Hypothalamus (tissue), 51 donors: ENCODE data around the gene ZER1.
"Not testable (repeated sequence)": the region's sequence is repeated elsewhere in the genome, so short reads cannot be mapped to it uniquely, and the experiment has no call there.

Experiments
- DNase-seq, 51 donors: peaks; one replicate each; lab custom pipeline; 2025; lab: John Stamatoyannopoulos, UW

Gene ZER1

GRCh38 chr9:128699096-128699795 lies 72.5 kb downstream of the ZER1 start:
- not testable (repeated sequence) for DNase-seq

- DNase-seq, result no peak
Measured at GRCh38 chr9:128696923-128697707, 74.6 kb downstream of the ZER1 start.

- no peak for DNase-seq
Measured at GRCh38 chr9:128694344-128694743, 77.4 kb downstream of the ZER1 start.

GRCh38 chr9:128693738-128694137 lies 78.0 kb downstream of the ZER1 start:
- not testable (repeated sequence) for DNase-seq

GRCh38 chr9:128690684-128691034 lies 81.1 kb downstream of the ZER1 start:
- no peak for DNase-seq

- DNase-seq, result peak in 29 of 51 donors; percentile 9 to 55 (median 28)
Measured at GRCh38 chr9:128689820-128690683, 81.7 kb downstream of the ZER1 start.

- peak in 33 of 51 donors; percentile 27 to 82 (median 66) for DNase-seq
Measured at GRCh38 chr9:128689293-128689774, 82.4 kb downstream of the ZER1 start.

- DNase-seq, result peak; percentile 33 to 96 (median 84)
Measured at GRCh38 chr9:128688501-128689292, 83.0 kb downstream of the ZER1 start, which contains the start of gene SET. TSS of gene SET (plus strand) at chr9:128689222. CDS start at chr9:128689583, 361 bp downstream.

- DNase-seq, result no peak
Measured at GRCh38 chr9:128687453-128687852, 84.3 kb downstream of the ZER1 start.

- DNase-seq, result no peak
Measured at GRCh38 chr9:128685636-128686489, 85.9 kb downstream of the ZER1 start.

- DNase-seq, result peak in 31 of 51 donors; percentile 5 to 62 (median 26)
Measured at GRCh38 chr9:128684325-128685199, 87.2 kb downstream of the ZER1 start.

GRCh38 chr9:128684065-128684324 lies 87.7 kb downstream of the ZER1 start:
- DNase-seq, result no peak

GRCh38 chr9:128683340-128684064 lies 88.2 kb downstream of the ZER1 start:
- peak in 7 of 51 donors; percentile 3 to 15 (median 10) for DNase-seq
